Thyroid gland (tissue), 4 donors: ENCODE results near the gene DCAF7.

Source experiments
- POLR2A ChIP-seq, 2 donors: fragments of 450-650 bp; IDR thresholded peaks; one replicate each; pipeline ENCODE4 v1.6.1; 2017; ENCODE audit warnings: antibody characterized with exemption in 2 of 2, mild to moderate bottlenecking in 2 of 2, moderate library complexity in 1 of 2
- TF ChIP-seq, protein P1 (sequence below), 6 experiments: fragments of 200-600 bp in 3 of 6; fragments of 450-650 bp in 3 of 6; sonication (generic) in 3 of 6; IDR thresholded peaks; one replicate each; pipeline ENCODE4 v1.5.1; 2016 to 2019; ENCODE audit warnings: antibody characterized with exemption in 6 of 6, mild to moderate bottlenecking in 2 of 6, inconsistent platforms in 1 of 6, moderate library complexity in 1 of 6

DNA sequence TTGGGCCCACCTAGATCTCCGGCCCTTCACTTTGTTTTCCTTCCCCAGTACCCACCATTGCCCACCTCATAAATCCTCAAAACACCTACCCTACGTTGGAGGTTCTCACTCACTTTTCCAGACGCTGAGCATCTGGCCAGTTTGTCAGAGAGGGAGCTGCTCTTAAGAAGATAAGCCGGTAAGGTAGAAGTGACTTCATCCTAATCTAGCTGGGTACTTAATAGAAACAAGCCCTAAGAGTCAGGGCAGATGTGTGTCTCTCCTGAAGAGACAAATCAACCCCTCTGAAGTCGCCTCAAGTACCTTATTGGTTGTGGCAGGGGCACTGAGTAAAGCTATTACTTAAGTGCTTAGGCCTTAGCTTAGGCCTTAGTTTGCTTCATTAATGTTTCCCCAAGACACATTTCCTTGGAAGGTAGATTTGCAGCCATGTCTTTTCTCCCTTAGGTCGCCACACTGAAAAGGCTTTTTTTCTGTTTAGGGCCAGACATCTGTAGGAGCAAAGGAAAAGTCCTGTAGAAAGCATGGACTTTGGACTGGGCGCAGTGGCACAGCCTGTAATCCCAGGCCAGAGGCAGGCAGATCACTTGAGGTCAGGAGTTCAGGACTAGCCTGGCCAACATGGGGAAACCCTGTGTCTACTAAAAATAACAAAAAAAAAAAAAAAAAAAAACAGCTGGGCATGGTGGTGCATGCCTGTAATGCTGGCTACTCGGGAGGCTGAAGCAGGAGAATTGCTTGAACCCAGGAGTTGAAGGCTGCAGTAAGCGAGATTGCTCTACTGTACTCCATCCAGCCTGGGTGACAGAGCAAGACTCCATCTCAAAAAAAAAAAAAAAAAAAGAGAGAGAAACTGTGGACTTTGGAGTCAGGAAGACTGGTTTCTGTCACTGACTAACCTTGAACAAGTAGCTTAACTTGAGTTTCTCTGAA lies 51.4 kb downstream of the DCAF7 start:
- TF ChIP-seq, protein P1, sequence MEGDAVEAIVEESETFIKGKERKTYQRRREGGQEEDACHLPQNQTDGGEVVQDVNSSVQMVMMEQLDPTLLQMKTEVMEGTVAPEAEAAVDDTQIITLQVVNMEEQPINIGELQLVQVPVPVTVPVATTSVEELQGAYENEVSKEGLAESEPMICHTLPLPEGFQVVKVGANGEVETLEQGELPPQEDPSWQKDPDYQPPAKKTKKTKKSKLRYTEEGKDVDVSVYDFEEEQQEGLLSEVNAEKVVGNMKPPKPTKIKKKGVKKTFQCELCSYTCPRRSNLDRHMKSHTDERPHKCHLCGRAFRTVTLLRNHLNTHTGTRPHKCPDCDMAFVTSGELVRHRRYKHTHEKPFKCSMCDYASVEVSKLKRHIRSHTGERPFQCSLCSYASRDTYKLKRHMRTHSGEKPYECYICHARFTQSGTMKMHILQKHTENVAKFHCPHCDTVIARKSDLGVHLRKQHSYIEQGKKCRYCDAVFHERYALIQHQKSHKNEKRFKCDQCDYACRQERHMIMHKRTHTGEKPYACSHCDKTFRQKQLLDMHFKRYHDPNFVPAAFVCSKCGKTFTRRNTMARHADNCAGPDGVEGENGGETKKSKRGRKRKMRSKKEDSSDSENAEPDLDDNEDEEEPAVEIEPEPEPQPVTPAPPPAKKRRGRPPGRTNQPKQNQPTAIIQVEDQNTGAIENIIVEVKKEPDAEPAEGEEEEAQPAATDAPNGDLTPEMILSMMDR (IDR thresholded peaks at IDR 0.05) = no peak
- no peak for TF ChIP-seq POLR2A (IDR thresholded peaks at IDR 0.05)
